Prostate gland (tissue), 2 donors: ENCODE measurements around the gene S100A13. TPM values are rescaled to one million over a fixed set of nuclear protein-coding genes. Genes with fewer than 3 reads are reported as not detected.

Source experiments
- DNase-seq: peaks from one replicate; pipeline ENCODE4 v3.0.0-alpha.2; 2019; ENCODE audit warnings: low spot score
- H3K27ac ChIP-seq, 2 donors: fragments of 200-600 bp; sonication (generic); 2 replicates each; pipeline ENCODE4 v1.5.1; 2017 to 2019
- H3K27me3 ChIP-seq: fragments of 200-600 bp; sonication (generic); replicated peaks from 2 replicates; pipeline ENCODE4 v1.5.1; 2019; ENCODE audit not compliant: insufficient read depth
- H3K36me3 ChIP-seq, 2 donors: fragments of 200-600 bp; sonication (generic); 1 replicate in 1 of 2; 2 replicates in 1 of 2; pipeline versions ENCODE4 v1.5.1 to v1.8.1; 2017 to 2019
- H3K4me1 ChIP-seq: fragments of 200-600 bp; sonication (generic); replicated peaks from 2 replicates; pipeline ENCODE4 v1.5.1; 2019
- H3K4me3 ChIP-seq, 2 donors: fragments of 200-600 bp; sonication (generic); 2 replicates each; pipeline ENCODE4 v1.5.1; 2017 to 2019
- H3K9me3 ChIP-seq: fragments of 200-600 bp; sonication (generic); 2 replicates; pipeline ENCODE4 v1.5.1; 2017
- POLR2A ChIP-seq: fragments of 450-650 bp; IDR thresholded peaks from one replicate; pipeline ENCODE4 v1.6.1; 2016; ENCODE audit warnings: antibody characterized with exemption, mild to moderate bottlenecking
- POLR2AphosphoS5 ChIP-seq: sonication (generic); formaldehyde crosslinking; IDR thresholded peaks from one replicate; pipeline ENCODE4 v1.6.1; 2017; ENCODE audit warnings: antibody characterized with exemption
- WGBS: methylation state at CpG from one replicate; pipeline ENCODE4 v1.1.5; 2018; 5-methylcytosine and 5-hydroxymethylcytosine counted together
- intact Hi-C: fragments of 100-400 bp; cut with DNase I; formaldehyde crosslinking; loops from one replicate; pipeline ENCODE4 v1.14.2; 2022
- total RNA-seq, 2 donors: library from RNA; depleted of rRNA; stranded (reverse); fragments of >200 nt; gene quantifications; one replicate each; pipeline ENCODE4 v1.1.0, GENCODE V29; 2016
- TF ChIP-seq, protein P1 (sequence below), 4 experiments: fragments of 200-600 bp in 2 of 4; fragments of 450-650 bp in 2 of 4; sonication (generic) in 2 of 4; IDR thresholded peaks; 1 replicate in 3 of 4; 2 replicates in 1 of 4; pipeline ENCODE4 v1.5.1; 2016 to 2019; ENCODE audit warnings: antibody characterized with exemption in 4 of 4, mild to moderate bottlenecking in 2 of 4, moderate library complexity in 2 of 4

S100A13 gene
- total RNA-seq, 2 donors from 2014 or later, result 53.3 to 96.5 TPM

DNA sequence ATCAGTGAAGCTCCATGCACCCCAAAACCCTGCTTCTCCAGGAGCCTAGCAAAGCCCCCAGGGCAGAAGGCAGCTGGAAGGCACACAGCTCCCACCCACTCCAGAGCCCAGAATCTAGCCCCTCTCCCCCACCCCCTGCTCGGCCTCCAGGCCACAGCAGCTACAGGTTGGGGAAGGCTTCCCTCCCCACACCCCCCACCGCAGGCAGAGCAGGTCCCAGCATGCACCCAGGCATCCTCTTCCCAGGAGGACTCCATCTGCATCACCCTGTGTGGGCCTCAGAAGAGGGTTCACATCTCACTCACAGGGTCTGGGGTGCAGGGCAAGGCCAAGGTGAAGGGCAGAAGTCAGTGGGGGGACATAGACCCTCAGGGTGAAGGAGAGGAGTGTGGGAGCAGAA is 11.9 kb downstream of the S100A13 start:
- no peak for DNase-seq
- Histone ChIP-seq H3K27ac (no peak overlapping the region), H3K4me3 (no peak overlapping the region), H3K4me1 (no peaks in the 10 kb centered on the region), H3K36me3 (no peaks in the 10 kb centered on the region), H3K27me3 (no peaks in the 10 kb centered on the region), H3K9me3 (no peaks in the 10 kb centered on the region)
- intact Hi-C loops, result no loop called here
- WGBS, result 56% methylated on average over 2 of the region's 2 CpGs
- TF ChIP-seq POLR2A (no peak), POLR2AphosphoS5 (no peak)
- TF ChIP-seq, protein P1, sequence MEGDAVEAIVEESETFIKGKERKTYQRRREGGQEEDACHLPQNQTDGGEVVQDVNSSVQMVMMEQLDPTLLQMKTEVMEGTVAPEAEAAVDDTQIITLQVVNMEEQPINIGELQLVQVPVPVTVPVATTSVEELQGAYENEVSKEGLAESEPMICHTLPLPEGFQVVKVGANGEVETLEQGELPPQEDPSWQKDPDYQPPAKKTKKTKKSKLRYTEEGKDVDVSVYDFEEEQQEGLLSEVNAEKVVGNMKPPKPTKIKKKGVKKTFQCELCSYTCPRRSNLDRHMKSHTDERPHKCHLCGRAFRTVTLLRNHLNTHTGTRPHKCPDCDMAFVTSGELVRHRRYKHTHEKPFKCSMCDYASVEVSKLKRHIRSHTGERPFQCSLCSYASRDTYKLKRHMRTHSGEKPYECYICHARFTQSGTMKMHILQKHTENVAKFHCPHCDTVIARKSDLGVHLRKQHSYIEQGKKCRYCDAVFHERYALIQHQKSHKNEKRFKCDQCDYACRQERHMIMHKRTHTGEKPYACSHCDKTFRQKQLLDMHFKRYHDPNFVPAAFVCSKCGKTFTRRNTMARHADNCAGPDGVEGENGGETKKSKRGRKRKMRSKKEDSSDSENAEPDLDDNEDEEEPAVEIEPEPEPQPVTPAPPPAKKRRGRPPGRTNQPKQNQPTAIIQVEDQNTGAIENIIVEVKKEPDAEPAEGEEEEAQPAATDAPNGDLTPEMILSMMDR (IDR thresholded peaks at IDR 0.05), result no peak

DNA sequence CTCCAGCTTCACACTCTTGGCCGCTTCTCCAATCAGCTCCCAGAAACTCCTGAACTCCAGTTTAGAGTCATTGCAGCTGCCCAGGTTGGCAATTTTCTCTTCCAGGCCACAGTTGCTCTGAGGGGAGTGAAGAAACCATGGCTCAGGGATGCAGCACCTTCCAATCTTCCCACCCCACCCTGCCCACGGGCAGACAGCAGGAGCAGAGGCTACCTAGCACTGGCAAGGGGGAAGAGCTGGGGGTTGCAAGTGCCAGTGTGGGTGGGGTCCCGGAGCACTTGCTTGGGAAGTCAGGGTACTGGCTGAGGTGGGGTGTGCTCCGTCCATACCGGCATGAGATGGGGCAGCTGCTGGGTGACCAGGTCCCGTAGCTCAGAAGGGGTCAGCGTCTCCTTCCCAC is 12.4 kb downstream of the S100A13 start:
- intact Hi-C loops, result no loop called here
- no peak overlapping the region for H3K4me3 ChIP-seq
- no peak overlapping the region for H3K27ac ChIP-seq
- 81% methylated on average over 7 of the region's 7 CpGs for WGBS
- H3K36me3 ChIP-seq, result no peaks in the 10 kb centered on the region
- no peaks in the 10 kb centered on the region for H3K9me3 ChIP-seq
- no peaks in the 10 kb centered on the region for H3K4me1 ChIP-seq
- H3K27me3 ChIP-seq, result no peaks in the 10 kb centered on the region
- TF ChIP-seq, protein P1 (IDR thresholded peaks at IDR 0.05), result no peak
- TF ChIP-seq POLR2AphosphoS5 (no peak), POLR2A (no peak)
- DNase-seq, result no peak

DNA sequence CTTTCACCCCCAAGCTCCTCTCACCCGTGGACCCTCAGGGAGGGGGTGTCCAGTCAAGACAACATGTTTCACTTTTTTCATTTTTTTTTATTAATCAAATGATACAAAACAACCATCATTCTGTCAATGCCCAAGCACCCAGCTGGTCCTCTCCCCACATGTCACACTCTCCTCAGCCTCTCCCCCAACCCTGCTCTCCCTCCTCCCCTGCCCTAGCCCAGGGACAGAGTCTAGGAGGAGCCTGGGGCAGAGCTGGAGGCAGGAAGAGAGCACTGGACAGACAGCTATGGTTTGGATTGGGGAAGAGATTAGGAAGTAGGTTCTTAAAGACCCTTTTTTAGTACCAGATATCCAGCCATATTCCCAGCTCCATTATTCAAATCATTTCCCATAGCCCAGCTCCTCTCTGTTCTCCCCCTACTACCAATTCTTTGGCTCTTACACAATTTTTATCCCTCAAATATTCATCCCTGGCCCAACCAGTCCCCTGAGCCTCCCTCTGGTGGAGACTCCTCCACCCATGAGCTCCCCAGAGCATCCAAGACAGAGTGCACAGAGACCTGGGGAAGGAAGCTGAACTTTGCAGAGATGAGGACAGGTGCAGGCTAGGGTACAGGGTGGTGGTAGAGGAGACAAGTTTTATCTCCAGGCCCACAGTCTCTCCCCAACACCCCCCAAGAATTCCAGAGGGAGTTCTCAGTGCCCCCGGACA is 13.0 kb downstream of the S100A13 start:
- 72% methylated on average over 2 of the region's 2 CpGs for WGBS
- H3K27ac ChIP-seq, result no peak overlapping the region
- no peaks in the 10 kb centered on the region for H3K4me1 ChIP-seq
- H3K27me3 ChIP-seq, result no peaks in the 10 kb centered on the region
- TF ChIP-seq POLR2AphosphoS5, result no peak
- TF ChIP-seq, protein P1 (IDR thresholded peaks at IDR 0.05), result no peak
- no peak for TF ChIP-seq POLR2A
- DNase-seq, result no peak
- H3K4me3 ChIP-seq, result no peak overlapping the region
- H3K36me3 ChIP-seq, result no peaks in the 10 kb centered on the region
- intact Hi-C loops, result no loop called here
- H3K9me3 ChIP-seq, result no peaks in the 10 kb centered on the region

DNA sequence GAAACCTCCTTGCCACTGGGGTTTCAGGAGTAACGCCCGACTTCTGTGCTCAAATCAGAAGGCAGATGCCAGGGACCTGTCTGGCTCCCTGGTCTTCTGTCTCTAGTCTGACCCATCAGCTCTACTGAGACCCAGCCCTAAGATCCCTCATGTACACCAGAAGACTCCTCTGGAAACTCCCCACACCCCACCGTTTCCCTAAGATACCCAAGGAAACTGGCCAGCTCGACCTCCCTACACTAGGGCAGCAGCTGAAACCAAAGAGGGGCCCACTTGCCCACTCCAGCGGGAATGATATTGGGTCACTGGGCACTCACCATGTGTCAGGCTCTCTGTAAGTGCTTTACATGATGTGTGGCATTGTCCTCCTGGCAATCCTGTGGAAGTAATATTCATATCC is 13.9 kb downstream of the S100A13 start:
- Histone ChIP-seq H3K27me3 (no peaks in the 10 kb centered on the region), H3K4me1 (peaks cover 1% of the 10 kb centered on the region), H3K9me3 (no peaks in the 10 kb centered on the region), H3K4me3 (peak overlapping the region in 1 of 2 donors; percentile 46), H3K27ac (peak overlapping the region; percentile 80 to 91), H3K36me3 (no peaks in the 10 kb centered on the region)
- no peak for DNase-seq
- intact Hi-C loops, result loop anchor here (2.0 kb wide), 1 partner anchor 19 kb away; no protein-coding TSS in a partner anchor
- TF ChIP-seq POLR2AphosphoS5, result no peak
- TF ChIP-seq, protein P1 (IDR thresholded peaks at IDR 0.05), result no peak
- no peak for TF ChIP-seq POLR2A
- 66% methylated on average over 5 of the region's 5 CpGs for WGBS

DNA sequence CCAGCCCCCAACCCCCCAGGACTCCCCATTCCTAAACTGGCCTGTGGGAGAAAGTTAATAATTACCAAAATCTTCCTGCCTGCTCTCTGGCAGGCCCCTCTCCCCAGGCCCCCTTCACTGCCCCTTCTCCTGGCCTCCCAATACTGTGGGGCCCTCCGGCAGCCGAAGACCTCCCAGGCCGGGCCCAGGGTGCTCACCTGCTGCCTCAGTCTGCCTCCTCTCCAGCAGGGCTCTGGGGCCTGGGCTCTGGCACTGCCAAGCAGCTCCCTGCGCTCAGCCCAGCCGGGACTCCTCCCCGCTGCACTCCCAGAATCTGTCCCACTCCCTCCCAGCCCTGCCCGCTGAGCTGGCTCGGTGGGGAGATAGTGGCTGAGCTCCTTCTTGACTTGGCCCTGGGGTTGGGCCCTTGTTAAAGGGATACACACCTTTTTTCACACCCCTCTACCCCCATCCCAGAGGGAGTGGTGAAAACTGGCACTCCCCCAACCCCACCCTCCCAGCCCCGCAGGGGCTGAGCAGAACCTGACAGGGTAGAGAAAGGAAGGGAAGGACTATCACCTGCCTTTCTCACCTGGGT is 14.5 kb downstream of the S100A13 start, which contains the start of gene S100A16:
TSS of gene S100A16 (minus strand) at position 383 of the 577 bp plus-strand sequence. CDS start 4,986 bp downstream, outside the sequence.
- DNase-seq, result peak; percentile 73
- intact Hi-C loops, result loop anchor here (2.0 kb wide), 1 partner anchor 20 kb away; no protein-coding TSS in a partner anchor
- peak within 1 kb of the TSS; percentile 80 to 91 for H3K27ac ChIP-seq
- peaks cover 4% of the 10 kb centered on the region for H3K4me1 ChIP-seq
- H3K36me3 ChIP-seq, result peaks cover 0 to under 1% of the 10 kb centered on the region in 2 donors
- WGBS, result 15% methylated on average over 9 of the region's 9 CpGs
- peak within 1 kb of the TSS; percentile 46 to 51 for H3K4me3 ChIP-seq
- H3K9me3 ChIP-seq, result no peaks in the 10 kb centered on the region
- no peaks in the 10 kb centered on the region for H3K27me3 ChIP-seq
- TF ChIP-seq POLR2A (peak; percentile 93), POLR2AphosphoS5 (peak; percentile 78)
- TF ChIP-seq, protein P1 (IDR thresholded peaks at IDR 0.05), result peak in 1 of 4 experiments; percentile 17
